ENCODE data around the gene BACH2. TPM values are rescaled to one million over a fixed set of nuclear protein-coding genes. Genes with fewer than 3 reads are reported as not detected.

BACH2 gene
- total RNA-seq, 1 donor from 2014 or later: 6.4 TPM

DNA sequence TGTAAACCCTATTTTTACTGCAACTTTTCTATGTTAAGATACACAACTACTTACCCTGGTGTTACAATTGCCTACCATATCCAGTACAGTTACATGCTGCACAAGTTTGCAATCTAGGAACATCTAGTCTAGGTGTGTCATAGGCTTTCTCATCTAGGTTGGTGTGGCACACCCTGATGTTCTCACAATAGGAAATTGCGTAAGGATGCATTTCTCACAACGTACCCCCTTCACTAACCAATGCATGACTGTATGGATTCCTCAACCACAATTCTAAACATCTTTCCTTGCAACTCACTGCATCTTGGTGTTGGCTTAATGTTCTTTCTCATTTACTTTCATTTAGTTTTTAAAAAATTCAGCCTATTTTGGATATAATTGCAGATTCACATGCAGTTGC is 370.8 kb downstream of the BACH2 start:
- no peak for DNase-seq (ENCODE audit: extremely low spot score in 2 of 2)
- intact Hi-C loops (cut with DNase I): no loop called here
- H3K9me3 ChIP-seq: no peaks in the 10 kb centered on the region

DNA sequence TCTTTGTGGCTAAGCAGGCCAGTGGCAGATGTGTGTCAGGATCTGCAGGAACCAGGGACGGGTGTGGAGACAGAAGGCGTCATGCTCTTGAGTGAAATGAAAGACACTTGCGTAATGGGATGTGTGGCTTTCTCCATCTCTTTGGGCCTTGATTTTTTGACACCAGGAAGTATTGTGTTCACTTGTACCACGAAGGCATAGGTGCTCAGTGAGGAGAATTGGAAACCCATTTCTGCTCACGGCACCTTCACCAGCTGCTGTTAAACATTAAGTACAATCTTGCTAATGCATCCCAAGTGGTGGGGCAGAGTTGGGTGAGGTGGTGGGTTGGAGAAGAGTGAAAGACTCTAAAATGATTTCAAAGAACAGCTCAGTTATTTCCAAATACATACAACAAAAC is 372.4 kb downstream of the BACH2 start:
- TF ChIP-seq, protein P1, sequence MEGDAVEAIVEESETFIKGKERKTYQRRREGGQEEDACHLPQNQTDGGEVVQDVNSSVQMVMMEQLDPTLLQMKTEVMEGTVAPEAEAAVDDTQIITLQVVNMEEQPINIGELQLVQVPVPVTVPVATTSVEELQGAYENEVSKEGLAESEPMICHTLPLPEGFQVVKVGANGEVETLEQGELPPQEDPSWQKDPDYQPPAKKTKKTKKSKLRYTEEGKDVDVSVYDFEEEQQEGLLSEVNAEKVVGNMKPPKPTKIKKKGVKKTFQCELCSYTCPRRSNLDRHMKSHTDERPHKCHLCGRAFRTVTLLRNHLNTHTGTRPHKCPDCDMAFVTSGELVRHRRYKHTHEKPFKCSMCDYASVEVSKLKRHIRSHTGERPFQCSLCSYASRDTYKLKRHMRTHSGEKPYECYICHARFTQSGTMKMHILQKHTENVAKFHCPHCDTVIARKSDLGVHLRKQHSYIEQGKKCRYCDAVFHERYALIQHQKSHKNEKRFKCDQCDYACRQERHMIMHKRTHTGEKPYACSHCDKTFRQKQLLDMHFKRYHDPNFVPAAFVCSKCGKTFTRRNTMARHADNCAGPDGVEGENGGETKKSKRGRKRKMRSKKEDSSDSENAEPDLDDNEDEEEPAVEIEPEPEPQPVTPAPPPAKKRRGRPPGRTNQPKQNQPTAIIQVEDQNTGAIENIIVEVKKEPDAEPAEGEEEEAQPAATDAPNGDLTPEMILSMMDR (IDR thresholded peaks at IDR 0.05): no peak
- no peaks in the 10 kb centered on the region for H3K36me3 ChIP-seq
- intact Hi-C loops (cut with DNase I): no loop called here
- DNase-seq (ENCODE audit: extremely low spot score in 2 of 2): no peak
- no peak overlapping the region for H3K4me3 ChIP-seq
- no peak overlapping the region for H3K27ac ChIP-seq
- H3K27me3 ChIP-seq: no peaks in the 10 kb centered on the region
- no peaks in the 10 kb centered on the region for H3K4me1 ChIP-seq
- no peaks in the 10 kb centered on the region for H3K9me3 ChIP-seq

More for the DNA sequence above, 370.8 kb downstream of the BACH2 start:
- no peak for TF ChIP-seq POLR2A (IDR thresholded peaks at IDR 0.05)
- TF ChIP-seq POLR2AphosphoS5 (IDR thresholded peaks at IDR 0.05; ENCODE audit: insufficient read depth in 1 of 2, low read depth in 1 of 2): no peak
- TF ChIP-seq, protein P1 (IDR thresholded peaks at IDR 0.05): no peak
- Histone ChIP-seq H3K4me1 (no peaks in the 10 kb centered on the region), H3K4me3 (no peak overlapping the region), H3K27ac (no peak overlapping the region), H3K27me3 (no peaks in the 10 kb centered on the region), H3K36me3 (no peaks in the 10 kb centered on the region)

DNA sequence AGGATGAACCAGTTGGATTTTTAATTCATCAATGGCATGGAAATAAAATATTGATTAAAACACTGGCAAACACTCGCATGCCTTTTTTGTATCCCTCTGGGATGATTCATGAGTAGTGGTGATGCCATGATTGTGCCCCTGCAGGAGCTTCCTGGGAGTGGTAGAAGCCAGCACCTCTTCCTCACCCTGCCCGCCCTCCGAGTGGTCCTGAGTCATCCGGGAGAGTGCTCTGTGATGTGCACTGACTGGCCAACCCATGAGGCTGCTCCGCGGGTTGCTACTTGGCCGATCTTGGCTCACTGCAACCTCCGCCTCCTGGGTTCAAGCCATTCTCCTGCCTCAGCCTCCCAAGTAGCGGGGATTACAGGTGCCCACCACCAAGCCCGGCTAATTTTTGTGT is 375.0 kb downstream of the BACH2 start:
- no peaks in the 10 kb centered on the region for H3K36me3 ChIP-seq
- DNase-seq (ENCODE audit: extremely low spot score in 2 of 2): no peak
- intact Hi-C loops (cut with DNase I): no loop called here
- H3K9me3 ChIP-seq: no peaks in the 10 kb centered on the region
- TF ChIP-seq POLR2A (IDR thresholded peaks at IDR 0.05): no peak
- TF ChIP-seq, protein P1 (IDR thresholded peaks at IDR 0.05): no peak
- TF ChIP-seq POLR2AphosphoS5 (IDR thresholded peaks at IDR 0.05; ENCODE audit: insufficient read depth in 1 of 2, low read depth in 1 of 2): no peak
- H3K27me3 ChIP-seq: no peaks in the 10 kb centered on the region
- no peak overlapping the region for H3K27ac ChIP-seq
- H3K4me1 ChIP-seq: no peaks in the 10 kb centered on the region
- H3K4me3 ChIP-seq: no peak overlapping the region

DNA sequence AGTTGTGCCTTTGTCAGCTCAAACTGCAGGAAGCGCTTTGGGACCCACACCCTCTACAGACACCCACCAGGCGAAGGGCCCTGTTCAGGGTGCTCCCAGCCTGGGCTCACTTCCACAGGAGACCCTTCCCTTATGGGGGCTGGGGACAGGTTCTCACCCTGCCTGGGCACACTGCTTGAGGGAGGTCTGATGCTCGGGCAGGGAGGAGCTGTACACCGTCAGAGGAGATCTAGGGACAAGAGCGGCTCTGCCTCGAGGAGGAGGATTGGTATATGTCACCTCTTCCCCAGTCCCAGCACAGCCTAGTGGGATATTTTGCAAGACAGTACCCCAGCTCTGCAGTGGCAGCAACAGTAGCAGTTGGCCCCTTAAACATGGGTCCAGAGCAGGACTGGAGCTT is 375.4 kb downstream of the BACH2 start:
- intact Hi-C loops (cut with DNase I): no loop called here
- TF ChIP-seq POLR2A (IDR thresholded peaks at IDR 0.05) (no peak), POLR2AphosphoS5 (IDR thresholded peaks at IDR 0.05; ENCODE audit: insufficient read depth in 1 of 2, low read depth in 1 of 2) (no peak)
- TF ChIP-seq, protein P1 (IDR thresholded peaks at IDR 0.05): no peak
- no peak for DNase-seq (ENCODE audit: extremely low spot score in 2 of 2)

DNA sequence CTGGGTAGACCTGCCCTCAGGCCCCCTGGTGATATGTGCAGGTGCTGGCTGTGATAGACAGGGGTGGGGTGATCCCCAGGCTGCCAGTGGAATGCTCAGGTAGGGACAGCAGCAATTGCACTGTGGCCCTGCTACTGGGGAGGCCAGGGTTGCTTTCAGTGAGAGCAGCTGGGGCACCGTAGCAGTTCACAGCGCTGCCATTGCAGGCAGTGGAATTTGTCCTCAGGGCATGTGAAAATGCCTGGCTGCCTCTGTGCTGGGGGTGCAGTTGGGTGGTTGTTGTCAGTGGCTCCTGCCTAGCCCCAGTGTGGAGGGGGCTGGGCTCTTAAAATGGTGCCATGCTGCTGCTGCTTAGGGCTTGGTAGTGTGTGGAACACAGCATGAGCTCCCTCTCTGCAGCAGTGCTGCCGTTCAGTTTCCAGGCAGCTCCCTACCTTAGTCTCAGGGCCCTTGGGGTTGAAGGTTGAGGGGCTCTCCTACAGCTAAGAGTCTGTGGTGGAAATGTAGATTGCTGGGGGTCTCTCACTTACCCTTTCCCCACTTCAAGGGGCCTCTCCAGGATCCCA is 378.8 kb downstream of the BACH2 start:
- Histone ChIP-seq H3K9me3 (no peaks in the 10 kb centered on the region), H3K27ac (no peak overlapping the region), H3K4me3 (no peak overlapping the region), H3K27me3 (no peaks in the 10 kb centered on the region), H3K4me1 (no peaks in the 10 kb centered on the region), H3K36me3 (no peaks in the 10 kb centered on the region)
- no peak for DNase-seq (ENCODE audit: extremely low spot score in 2 of 2)
- TF ChIP-seq POLR2AphosphoS5 (IDR thresholded peaks at IDR 0.05; ENCODE audit: insufficient read depth in 1 of 2, low read depth in 1 of 2) (no peak), POLR2A (IDR thresholded peaks at IDR 0.05) (no peak)
- TF ChIP-seq, protein P1 (IDR thresholded peaks at IDR 0.05): no peak
- intact Hi-C loops (cut with DNase I): no loop called here

More for the DNA sequence above, 375.4 kb downstream of the BACH2 start:
- no peak overlapping the region for H3K4me3 ChIP-seq
- H3K27me3 ChIP-seq: no peaks in the 10 kb centered on the region
- no peak overlapping the region for H3K27ac ChIP-seq
- H3K9me3 ChIP-seq: no peaks in the 10 kb centered on the region
- H3K36me3 ChIP-seq: no peaks in the 10 kb centered on the region
- H3K4me1 ChIP-seq: no peaks in the 10 kb centered on the region
